ENCODE results near the gene PIK3C2A.
A peak's percentile ranks its signal among the peaks of the same experiment; 100 is the strongest.
"Not testable (repeated sequence)": the region's sequence is repeated elsewhere in the genome, so short reads cannot be mapped to it uniquely, and the experiment has no call there.

PIK3C2A gene

GRCh38 chr11:17207317-17208256, at the start of gene PIK3C2A:
TSS of gene PIK3C2A (minus strand) at chr11:17207986. CDS start at chr11:17169741, 38,245 bp downstream.
- no peak for TF ChIP-seq CTCF (conservative IDR thresholded peaks at IDR 0.05; ENCODE audit: control insufficient read depth, insufficient read depth, low read depth, low read length)
- peak within 1 kb of the TSS; percentile 67 for H3K4me3 ChIP-seq (ENCODE audit: control insufficient read depth, low read depth, low read length)
- DNase-seq (ENCODE audit: low read depth): peak; percentile 88

GRCh38 chr11:17257196-17257595, 49.4 kb upstream of the PIK3C2A start:
- DNase-seq (ENCODE audit: low read depth): peak; percentile 82
- no peak overlapping the region for H3K4me3 ChIP-seq (ENCODE audit: control insufficient read depth, low read depth, low read length)
- TF ChIP-seq CTCF (conservative IDR thresholded peaks at IDR 0.05; ENCODE audit: control insufficient read depth, insufficient read depth, low read depth, low read length): no peak

- H3K4me3 ChIP-seq (ENCODE audit: control insufficient read depth, low read depth, low read length): no peak overlapping the region
- peak; percentile 96 for DNase-seq (ENCODE audit: low read depth)
- no peak for TF ChIP-seq CTCF (conservative IDR thresholded peaks at IDR 0.05; ENCODE audit: control insufficient read depth, insufficient read depth, low read depth, low read length)
These were observed 48.7 kb upstream of the PIK3C2A start for GRCh38 chr11:17256512-17256911.

GRCh38 chr11:17252704-17253103, 44.9 kb upstream of the PIK3C2A start:
- no peak for TF ChIP-seq CTCF (conservative IDR thresholded peaks at IDR 0.05; ENCODE audit: control insufficient read depth, insufficient read depth, low read depth, low read length)
- DNase-seq (ENCODE audit: low read depth): no peak
- H3K4me3 ChIP-seq (ENCODE audit: control insufficient read depth, low read depth, low read length): no peak overlapping the region

GRCh38 chr11:17250561-17251350, 43.0 kb upstream of the PIK3C2A start:
- DNase-seq (ENCODE audit: low read depth): peak; percentile 35
- TF ChIP-seq CTCF (conservative IDR thresholded peaks at IDR 0.05; ENCODE audit: control insufficient read depth, insufficient read depth, low read depth, low read length): no peak
- no peak overlapping the region for H3K4me3 ChIP-seq (ENCODE audit: control insufficient read depth, low read depth, low read length)

GRCh38 chr11:17244046-17244445, 36.3 kb upstream of the PIK3C2A start:
- DNase-seq (ENCODE audit: low read depth): no peak
- no peak for TF ChIP-seq CTCF (conservative IDR thresholded peaks at IDR 0.05; ENCODE audit: control insufficient read depth, insufficient read depth, low read depth, low read length)
- H3K4me3 ChIP-seq (ENCODE audit: control insufficient read depth, low read depth, low read length): no peak overlapping the region

GRCh38 chr11:17242954-17243353, 35.2 kb upstream of the PIK3C2A start:
- DNase-seq (ENCODE audit: low read depth); H3K4me3 ChIP-seq (ENCODE audit: control insufficient read depth, low read depth, low read length): not testable (repeated sequence)

Measured in fibroblast of mammary gland (primary cell).